GM21367 (cell line): ENCODE results near the gene C2CD4A.
A peak's percentile ranks its signal among the peaks of the same experiment; 100 is the strongest.
"Not testable (repeated sequence)": the region's sequence is repeated elsewhere in the genome, so short reads cannot be mapped to it uniquely, and the experiment has no call there.

Source experiments
- ATAC-seq: cut with Tn5 transposase; IDR thresholded peaks from one replicate; pipeline ENCODE4 v1.9.1; 2021; ENCODE audit not compliant: unreplicated experiment

The C2CD4A gene

GRCh38 chr15:62066663-62067447, at the start of gene C2CD4A:
Gene C2CD4A, plus strand, starts transcription at chr15:62066977. Its CDS starts 637 bp downstream, at chr15:62067614.
- ATAC-seq: no peak

GRCh38 chr15:62020576-62021160, 46.1 kb upstream of the C2CD4A start:
- ATAC-seq: no peak

- no peak for ATAC-seq
Measured at GRCh38 chr15:62021991-62022600, 44.7 kb upstream of the C2CD4A start.

- no peak for ATAC-seq
Measured at GRCh38 chr15:62026487-62027262, 40.1 kb upstream of the C2CD4A start.

- no peak for ATAC-seq
Measured at GRCh38 chr15:62027263-62027565, 39.6 kb upstream of the C2CD4A start.

GRCh38 chr15:62027916-62028315, 38.9 kb upstream of the C2CD4A start:
- ATAC-seq: no peak

- ATAC-seq: no peak
Measured at GRCh38 chr15:62035256-62035924, 31.4 kb upstream of the C2CD4A start.

- ATAC-seq: peak; percentile 79
Measured at GRCh38 chr15:62046078-62046743, 20.6 kb upstream of the C2CD4A start.

GRCh38 chr15:62047282-62047827, 19.4 kb upstream of the C2CD4A start:
- no peak for ATAC-seq

GRCh38 chr15:62048254-62048653, 18.5 kb upstream of the C2CD4A start:
- ATAC-seq: not testable (repeated sequence)

- no peak for ATAC-seq
Measured at GRCh38 chr15:62050115-62050514, 16.7 kb upstream of the C2CD4A start.

- no peak for ATAC-seq
Measured at GRCh38 chr15:62051166-62051565, 15.6 kb upstream of the C2CD4A start.

GRCh38 chr15:62052713-62053112, 14.1 kb upstream of the C2CD4A start:
- ATAC-seq: no peak

- ATAC-seq: no peak
Measured at GRCh38 chr15:62053439-62054085, 13.2 kb upstream of the C2CD4A start.

GRCh38 chr15:62054979-62055378, 11.8 kb upstream of the C2CD4A start:
- no peak for ATAC-seq

- no peak for ATAC-seq
Measured at GRCh38 chr15:62057341-62057980, 9.3 kb upstream of the C2CD4A start.

GRCh38 chr15:62058327-62059028, 8.3 kb upstream of the C2CD4A start:
- no peak for ATAC-seq

- no peak for ATAC-seq
Measured at GRCh38 chr15:62059108-62059815, 7.5 kb upstream of the C2CD4A start.
